Lung (tissue), 12 donors: ENCODE results near the gene EXOC6. TPM values are rescaled to one million over a fixed set of nuclear protein-coding genes. Genes with fewer than 3 reads are reported as not detected.

Experiments
- ATAC-seq: fragments of 200-7000 bp; cut with Tn5 transposase; one replicate; pipeline ENCODE4 v1.9.1; 2020; ENCODE audit warnings: moderate number of reproducible peaks; ENCODE audit not compliant: insufficient read depth, low FRiP score
- DNase-seq, 3 donors: peaks; one replicate each; pipeline ENCODE4 v3.0.0-alpha.2; 2013 to 2017
- H3K27ac ChIP-seq, 2 donors: one replicate each; pipeline ENCODE4 v1.5.1; 2013; ENCODE audit warnings: mild to moderate bottlenecking in 2 of 2, moderate library complexity in 2 of 2, control low read depth in 1 of 2, inconsistent platforms in 1 of 2, low read depth in 1 of 2, low read length in 1 of 2
- H3K27me3 ChIP-seq, 3 donors: one replicate each; pipeline ENCODE4 v1.5.1; 2013; ENCODE audit warnings: low read length in 2 of 3; ENCODE audit not compliant: control insufficient read depth in 3 of 3, insufficient read depth in 3 of 3
- H3K36me3 ChIP-seq, 4 donors: one replicate each; pipeline ENCODE4 v1.5.1; 2013; ENCODE audit warnings: low read length in 4 of 4, mild to moderate bottlenecking in 1 of 4, moderate library complexity in 1 of 4; ENCODE audit not compliant: control insufficient read depth in 4 of 4, insufficient read depth in 4 of 4
- H3K4me1 ChIP-seq, 5 donors: one replicate each; pipeline ENCODE4 v1.5.1; 2013; ENCODE audit warnings: low read length in 5 of 5, mild to moderate bottlenecking in 2 of 5, moderate library complexity in 1 of 5; ENCODE audit not compliant: control insufficient read depth in 5 of 5, insufficient read depth in 5 of 5
- H3K4me3 ChIP-seq: one replicate; pipeline ENCODE4 v1.5.1; 2013; ENCODE audit warnings: mild to moderate bottlenecking, control low read depth, moderate library complexity
- H3K9ac ChIP-seq, 2 donors: one replicate each; pipeline ENCODE4 v1.5.1; 2013; ENCODE audit warnings: low read length in 2 of 2, control low read depth in 1 of 2; ENCODE audit not compliant: insufficient read depth in 1 of 2
- H3K9me3 ChIP-seq, 4 donors: one replicate each; pipeline ENCODE4 v1.5.1; 2013; ENCODE audit warnings: low read length in 3 of 4, mild to moderate bottlenecking in 1 of 4, moderate library complexity in 1 of 4; ENCODE audit not compliant: control insufficient read depth in 4 of 4, insufficient read depth in 3 of 4
- CTCF ChIP-seq: IDR thresholded peaks from 2 replicates; pipeline ENCODE4 v1.5.1; 2012; ENCODE audit warnings: mild to moderate bottlenecking; ENCODE audit errors: control extremely low read depth, extremely low read depth
- WGBS, 2 donors: extraction: QIAGEN DNeasy Blood & Tissue Kit; methylation state at CpG; one replicate each; pipeline ENCODE4 v1.1.7; 2013; 5-methylcytosine and 5-hydroxymethylcytosine counted together
- polyA plus RNA-seq, 2 donors: library from polyadenylated mRNA; stranded (reverse); fragments of 200-250 nt; gene quantifications; one replicate each; pipeline ENCODE4 v1.2.1, GENCODE V29; 2013
- total RNA-seq, 2 donors: library from RNA; depleted of rRNA in 1 of 2; stranded (reverse); fragments of >200 nt in 1 of 2; gene quantifications; one replicate each; pipeline ENCODE4 v1.2.1, GENCODE V29; 2014 to 2021
- donor health status: control.
- donor health status: control.
- donor health status: Bipolar disorder and iron deficiency.
- donor health status: healthy.
- donor health status: DM: yes; HTN: yes; CAD: no.

EXOC6 gene
- total and polyA plus RNA-seq, 4 donors: 8.6 to 40.1 (median 11.9) TPM

GRCh38 chr10:92886334-92886961 lies 38.1 kb downstream of the EXOC6 start:
- 95 to 99% methylated on average over 1 of the region's 1 CpG for WGBS, 2 donors
- H3K4me3 ChIP-seq: no peak overlapping the region
- peaks cover 0 to 2% (median 0%) of the 10 kb centered on the region in 5 donors for H3K4me1 ChIP-seq
- H3K27me3 ChIP-seq: no peaks in the 10 kb centered on the region
- no peak for DNase-seq
- H3K9ac ChIP-seq: no peak overlapping the region
- no peak for TF ChIP-seq CTCF
- no peak for ATAC-seq
- H3K9me3 ChIP-seq: no peaks in the 10 kb centered on the region
- H3K27ac ChIP-seq: no peak overlapping the region
- no peaks in the 10 kb centered on the region for H3K36me3 ChIP-seq

- Histone ChIP-seq H3K36me3 (no peaks in the 10 kb centered on the region), H3K9me3 (no peaks in the 10 kb centered on the region), H3K4me1 (peaks cover 0 to 2% (median 0%) of the 10 kb centered on the region in 5 donors), H3K9ac (no peak overlapping the region), H3K27me3 (no peaks in the 10 kb centered on the region), H3K4me3 (no peak overlapping the region), H3K27ac (no peak overlapping the region)
- DNase-seq: no peak
- no peak for ATAC-seq
- no peak for TF ChIP-seq CTCF
Measured at GRCh38 chr10:92890471-92890870, 42.2 kb downstream of the EXOC6 start.

- no peaks in the 10 kb centered on the region for H3K9me3 ChIP-seq
- no peak overlapping the region for H3K27ac ChIP-seq
- ATAC-seq (peak; percentile 69), DNase-seq (peak in 2 of 3 donors; percentile 6 to 13)
- H3K4me1 ChIP-seq: peaks cover 0 to 2% (median 0%) of the 10 kb centered on the region in 5 donors
- no peaks in the 10 kb centered on the region for H3K27me3 ChIP-seq
- WGBS, 2 donors: 64 to 69% methylated on average over 5 of the region's 5 CpGs
- peaks cover 0 to under 1% (median under 1%) of the 10 kb centered on the region in 4 donors for H3K36me3 ChIP-seq
- H3K4me3 ChIP-seq: no peak overlapping the region
- no peak for TF ChIP-seq CTCF
- no peak overlapping the region for H3K9ac ChIP-seq
Measured at GRCh38 chr10:92891885-92892690, 43.8 kb downstream of the EXOC6 start.
